GM12878 (cell line): Measurements from ENCODE around the gene HUS1B. TPM values are rescaled to one million over a fixed set of nuclear protein-coding genes. Genes with fewer than 3 reads are reported as not detected.

Experiments
- ATAC-seq: fragments of 200-7000 bp; cut with Tn5 transposase; 3 replicates; pipeline ENCODE4 v1.9.1; 2020; ENCODE audit warnings: mild to moderate bottlenecking, moderate library complexity
- BruUV-seq: library from RNA; stranded (reverse); fragments of 400-500 nt; replicated peaks from 2 replicates; lab custom pipeline; 2021; lab: Mats Ljungman, UMichigan
- CTCF ChIA-PET: fragments of 300-600 bp; sonication (Branson Sonifier 250); formaldehyde crosslinking; extraction: SDS; loops from one replicate; lab custom pipeline; 2021; ENCODE audit warnings: inconsistent platforms; lab: Yijun Ruan, JAX
- POLR2A ChIA-PET: fragments of 350-600 bp; formaldehyde crosslinking; extraction: SDS; loops from one replicate; lab custom pipeline; 2021; ENCODE audit warnings: inconsistent platforms; lab: Charles Lee
- RAD21 ChIA-PET: fragments of 300-600 bp; sonication (Branson Sonifier 250); formaldehyde crosslinking; loops from one replicate; lab custom pipeline; 2023; ENCODE audit warnings: antibody characterized with exemption; ENCODE audit not compliant: unreplicated experiment; lab: Charles Lee
- SMC1A ChIA-PET: fragments of 300-600 bp; sonication (Branson Sonifier 250); formaldehyde crosslinking; loops from one replicate; lab custom pipeline; 2023; ENCODE audit not compliant: unreplicated experiment, uncharacterized antibody; lab: Charles Lee
- DNase-seq: peaks from one replicate; pipeline ENCODE4 v3.0.0-alpha.2; 2011; ENCODE audit warnings: low read depth, low spot score
- FAIRE-seq: peaks from 3 replicates; lab custom pipeline; 2011; peaks lifted over from hg19 to GRCh38; lab: Jason Lieb, UNC
- H2AFZ ChIP-seq: 2 replicates; pipeline ENCODE4 v1.6.0; 2011; ENCODE audit warnings: low read depth, low read length, control low read depth; ENCODE audit not compliant: control insufficient read depth
- H3K27ac ChIP-seq: 2 replicates; pipeline ENCODE4 v1.5.1; 2011; ENCODE audit warnings: control low read depth; ENCODE audit not compliant: control insufficient read depth, insufficient read depth
- H3K27me3 ChIP-seq, 2 experiments: replicated peaks in 1 of 2; 2 replicates each; pipeline versions ENCODE4 v1.6.0 to v1.6.1; 2011; ENCODE audit warnings: low read length in 1 of 2; ENCODE audit not compliant: control insufficient read depth in 2 of 2, insufficient read depth in 2 of 2
- H3K36me3 ChIP-seq, 2 experiments: 2 replicates each; pipeline ENCODE4 v1.5.1; 2011; ENCODE audit warnings: low read length in 1 of 2; ENCODE audit not compliant: control insufficient read depth in 2 of 2, insufficient read depth in 2 of 2
- H3K4me1 ChIP-seq: 2 replicates; pipeline ENCODE4 v1.6.1; 2011; ENCODE audit warnings: mild to moderate bottlenecking, low read length, moderate library complexity, mixed read lengths; ENCODE audit not compliant: control insufficient read depth, insufficient read depth
- H3K4me2 ChIP-seq: 2 replicates; pipeline ENCODE4 v1.6.0; 2011; ENCODE audit warnings: control low read depth; ENCODE audit not compliant: control insufficient read depth, insufficient read depth
- H3K4me3 ChIP-seq: fragments of 200-600 bp; sonication (generic); 2 replicates; pipeline ENCODE4 v1.5.1; 2016
- H3K79me2 ChIP-seq: 2 replicates; pipeline ENCODE4 v1.6.0; 2011; ENCODE audit warnings: low read length; ENCODE audit not compliant: control insufficient read depth, insufficient read depth
- H3K9ac ChIP-seq: 2 replicates; pipeline ENCODE4 v1.8.0; 2011; ENCODE audit warnings: low read length, control low read depth, mixed read lengths; ENCODE audit not compliant: control insufficient read depth, insufficient read depth
- H3K9me3 ChIP-seq: replicated peaks from 3 replicates; pipeline ENCODE4 v1.5.1; 2011; ENCODE audit warnings: mild to moderate bottlenecking, low read length; ENCODE audit not compliant: control insufficient read depth, insufficient read depth
- H4K20me1 ChIP-seq: 2 replicates; pipeline ENCODE4 v1.6.0; 2011; ENCODE audit not compliant: control insufficient read depth, insufficient read depth
- CHD1 ChIP-seq: IDR thresholded peaks from 2 replicates; pipeline ENCODE4 v1.6.1; 2012; ENCODE audit warnings: low read depth, low read length, improper control_type of control experiment
- EP300 ChIP-seq, 2 experiments: fragments of 150-350 bp in 1 of 2; IDR thresholded peaks; 2 replicates each; pipeline ENCODE4 v1.6.1; 2011 to 2012; ENCODE audit warnings: low read depth in 2 of 2, low read length in 2 of 2, borderline replicate concordance in 1 of 2, improper control_type of control experiment in 1 of 2, inconsistent platforms in 1 of 2; ENCODE audit not compliant: control insufficient read depth in 1 of 2
- GABPA ChIP-seq: IDR thresholded peaks from 2 replicates; pipeline ENCODE4 v1.6.1; 2014; ENCODE audit warnings: antibody characterized with exemption, low read depth, mild to moderate bottlenecking, inconsistent platforms
- WGBS: methylation state at CpG from one replicate; pipeline ENCODE4 v1.1.6; 2016; ENCODE audit warnings: low lambda C conversion rate; ENCODE audit not compliant: insufficient replicate concordance, insufficient coverage; ENCODE audit errors: missing lambda C conversion rate; 5-methylcytosine and 5-hydroxymethylcytosine counted together
- in situ Hi-C: fragments of 300-500 bp; cut with MboI; formaldehyde crosslinking; loops from 9 replicates; pipeline ENCODE4 v1.14.3; 2018; ENCODE audit warnings: mixed read lengths
- intact Hi-C: fragments of 100-400 bp; cut with micrococcal nuclease; formaldehyde crosslinking; loops from one replicate; pipeline ENCODE4 v1.14.2; 2022; ENCODE audit not compliant: unreplicated experiment
- polyA plus RNA-seq, 11 experiments: library from polyadenylated mRNA; depleted of rRNA in 4 of 11; unstranded in 6 of 11; stranded (reverse) in 5 of 11; fragments of >200 nt; fragmentation: Nextera tagmentation in 4 of 11; fragmentation: Illumina TruSeq in 1 of 11; extraction: Ambion mirVana in 4 of 11; extraction: Trizol in 1 of 11; gene quantifications; 1 replicate in 1 of 11; 2 replicates in 10 of 11; pipeline versions ENCODE4 v1.2.1 to v1.2.3, GENCODE V29; 2011 to 2016; ENCODE audit warnings: inconsistent platforms in 2 of 11, missing spikeins in 2 of 11, low read depth in 1 of 11
- total RNA-seq, 4 experiments: library from RNA; depleted of rRNA in 3 of 4; stranded (reverse); fragments of >200 nt in 3 of 4; fragmentation: Illumina TruSeq in 1 of 4; extraction: Trizol in 1 of 4; gene quantifications; 2 replicates each; pipeline versions ENCODE4 v1.2.1 to v1.2.3, GENCODE V29; 2013 to 2021

The HUS1B gene
- total and polyA plus RNA-seq, 10 of the 15 experiments (the other 5 are each of a cell fraction or from before 2014, with no cell fraction given) = 0.11 to 1.3 (median 0.68) TPM; not detected in 3

- H3K4me2 ChIP-seq = no peak overlapping the region
- H3K27me3 ChIP-seq = no peaks in the 10 kb centered on the region
- no peak for ATAC-seq
- ChIA-PET SMC1A (interaction anchor here (0.5 kb wide), 1 partner anchor 12 kb away, joined by 3 read pairs; no protein-coding TSS in a partner anchor), RAD21 (no interaction called here), CTCF (no interaction called here), POLR2A (no interaction called here)
- 97% methylated on average over 2 of the region's 2 CpGs for WGBS
- no peak overlapping the region for H3K27ac ChIP-seq
- intact Hi-C loops (no loop called here), in situ Hi-C loops (no loop called here)
- H3K4me1 ChIP-seq = no peaks in the 10 kb centered on the region
- H4K20me1 ChIP-seq = no peaks in the 10 kb centered on the region
- peaks cover 0 to 4% of the 10 kb centered on the region in 2 experiments; a peak in 2 of 4 replicates for H3K36me3 ChIP-seq
- H3K9ac ChIP-seq = no peak overlapping the region
- FAIRE-seq = no peak
- H3K79me2 ChIP-seq = peaks cover 2% of the 10 kb centered on the region
- DNase-seq = no peak
- no TSS peak for BruUV-seq
- no peaks in the 10 kb centered on the region; the same call in 2 of the 3 replicates for H3K9me3 ChIP-seq
- no peak for TF ChIP-seq GABPA
- H2AFZ ChIP-seq = no peak overlapping the region
- H3K4me3 ChIP-seq = no peak overlapping the region
Measured at GRCh38 chr6:658244-658643, 1.3 kb upstream of the HUS1B start.

GRCh38 chr6:657743-658142, 843 bp upstream of the HUS1B start:
- Histone ChIP-seq H3K9ac (no peak overlapping the region), H4K20me1 (no peaks in the 10 kb centered on the region), H3K27ac (no peak overlapping the region), H3K4me3 (no peak overlapping the region), H3K4me2 (no peak overlapping the region), H3K4me1 (no peaks in the 10 kb centered on the region), H3K9me3 (no peaks in the 10 kb centered on the region; the same call in 2 of the 3 replicates), H3K79me2 (peaks cover 2% of the 10 kb centered on the region), H2AFZ (no peak overlapping the region), H3K36me3 (peaks cover 0 to 4% of the 10 kb centered on the region in 2 experiments; a peak in 2 of 4 replicates), H3K27me3 (no peaks in the 10 kb centered on the region)
- CTCF ChIA-PET = interaction anchor here (0.6 kb wide), 1 partner anchor 15 kb away, joined by 3 read pairs; no protein-coding TSS in a partner anchor
- DNase-seq (no peak), ATAC-seq (no peak), FAIRE-seq (no peak)
- intact Hi-C loops (no loop called here), in situ Hi-C loops (no loop called here)
- WGBS = 100% methylated on average over 1 of the region's 1 CpG
- no peak for TF ChIP-seq EP300 (IDR thresholded peaks at IDR 0.05; ENCODE audit: borderline replicate concordance in 1 of 2, control insufficient read depth in 1 of 2, low read depth in 2 of 2, low read length in 2 of 2)
- TF ChIP-seq CHD1 = no peak
- RAD21 ChIA-PET = no interaction called here
- SMC1A ChIA-PET = interaction anchor here (0.5 kb wide), 1 partner anchor 13 kb away, joined by 3 read pairs; no protein-coding TSS in a partner anchor
- BruUV-seq = no TSS peak
- POLR2A ChIA-PET = no interaction called here
